Right atrium auricular region (tissue), 2 donors: ENCODE data around the gene MYL4. TPM values are rescaled to one million over a fixed set of nuclear protein-coding genes. Genes with fewer than 3 reads are reported as not detected.
A peak's percentile ranks its signal among the peaks of the same experiment; 100 is the strongest.

Experiments used
- DNase-seq: peaks from one replicate; pipeline ENCODE4 v3.0.0-alpha.2; 2019; ENCODE audit warnings: low spot score
- H3K27ac ChIP-seq, 2 donors: fragments of 200-600 bp; sonication (generic); 1 replicate in 1 of 2; 2 replicates in 1 of 2; pipeline ENCODE4 v1.5.1; 2016 to 2019
- H3K27me3 ChIP-seq, 2 donors: fragments of 200-600 bp; sonication (generic); one replicate each; pipeline versions ENCODE4 v1.5.1 to v1.6.0; 2017 to 2019
- H3K36me3 ChIP-seq: fragments of 200-600 bp; sonication (generic); one replicate; pipeline ENCODE4 v1.5.1; 2016
- H3K4me1 ChIP-seq, 2 donors: fragments of 200-600 bp; sonication (generic); one replicate each; pipeline versions ENCODE4 v1.5.1 to v1.6.0; 2017 to 2019
- H3K4me3 ChIP-seq, 2 donors: fragments of 200-600 bp; sonication (generic); 1 replicate in 1 of 2; 2 replicates in 1 of 2; pipeline ENCODE4 v1.5.1; 2017 to 2019; ENCODE audit warnings: mild to moderate bottlenecking in 1 of 2, moderate library complexity in 1 of 2
- H3K9me3 ChIP-seq, 2 donors: fragments of 200-600 bp; sonication (generic); one replicate each; pipeline ENCODE4 v1.5.1; 2019
- CTCF ChIP-seq, 2 donors: fragments of 200-600 bp; sonication (generic); IDR thresholded peaks; one replicate each; pipeline ENCODE4 v1.5.1; 2019; ENCODE audit warnings: antibody characterized with exemption in 2 of 2
- total RNA-seq, 2 donors: library from RNA; depleted of rRNA; stranded (reverse); fragments of >200 nt; gene quantifications; one replicate each; pipeline ENCODE4 v1.1.0, GENCODE V29; 2016

MYL4 gene
- total RNA-seq, 2 donors from 2014 or later, result 3,895 to 5,829 TPM

GRCh38 chr17:47189732-47190237, 19.4 kb upstream of the MYL4 start:
- Histone ChIP-seq H3K27ac (peak overlapping the region; percentile 98 to 99), H3K27me3 (no peaks in the 10 kb centered on the region), H3K4me1 (peaks cover 0 to 32% of the 10 kb centered on the region in 2 donors), H3K36me3 (no peaks in the 10 kb centered on the region), H3K9me3 (no peaks in the 10 kb centered on the region), H3K4me3 (peak overlapping the region; percentile 24 to 51)
- no peak for TF ChIP-seq CTCF (IDR thresholded peaks at IDR 0.05)
- DNase-seq, result no peak

- no peak for DNase-seq
- Histone ChIP-seq H3K27ac (no peak overlapping the region), H3K4me3 (no peak overlapping the region), H3K36me3 (no peaks in the 10 kb centered on the region), H3K27me3 (no peaks in the 10 kb centered on the region), H3K4me1 (peaks cover 0 to 29% of the 10 kb centered on the region in 2 donors), H3K9me3 (no peaks in the 10 kb centered on the region)
- TF ChIP-seq CTCF (IDR thresholded peaks at IDR 0.05), result no peak
Observed at GRCh38 chr17:47190243-47190642, 18.9 kb upstream of the MYL4 start.

GRCh38 chr17:47190770-47191169, 18.4 kb upstream of the MYL4 start:
- no peak overlapping the region for H3K27ac ChIP-seq
- no peaks in the 10 kb centered on the region for H3K36me3 ChIP-seq
- H3K4me1 ChIP-seq, result peaks cover 0 to 24% of the 10 kb centered on the region in 2 donors
- DNase-seq, result no peak
- no peak overlapping the region for H3K4me3 ChIP-seq
- H3K9me3 ChIP-seq, result no peaks in the 10 kb centered on the region
- no peaks in the 10 kb centered on the region for H3K27me3 ChIP-seq
- no peak for TF ChIP-seq CTCF (IDR thresholded peaks at IDR 0.05)

- Histone ChIP-seq H3K9me3 (no peaks in the 10 kb centered on the region), H3K4me1 (peaks cover 0 to 6% of the 10 kb centered on the region in 2 donors), H3K4me3 (no peak overlapping the region), H3K27me3 (no peaks in the 10 kb centered on the region), H3K36me3 (no peaks in the 10 kb centered on the region), H3K27ac (no peak overlapping the region)
- DNase-seq, result no peak
- TF ChIP-seq CTCF (IDR thresholded peaks at IDR 0.05), result no peak
Observed at GRCh38 chr17:47192554-47192953, 16.6 kb upstream of the MYL4 start.

- Histone ChIP-seq H3K9me3 (no peaks in the 10 kb centered on the region), H3K4me1 (no peaks in the 10 kb centered on the region), H3K4me3 (no peak overlapping the region), H3K36me3 (no peaks in the 10 kb centered on the region), H3K27ac (no peak overlapping the region), H3K27me3 (no peaks in the 10 kb centered on the region)
- no peak for DNase-seq
- no peak for TF ChIP-seq CTCF (IDR thresholded peaks at IDR 0.05)
Observed at GRCh38 chr17:47193931-47194511, 15.1 kb upstream of the MYL4 start.

- Histone ChIP-seq H3K27ac (peak overlapping the region in 1 of 2 donors; percentile 15), H3K4me3 (no peak overlapping the region), H3K36me3 (no peaks in the 10 kb centered on the region), H3K9me3 (no peaks in the 10 kb centered on the region), H3K27me3 (no peaks in the 10 kb centered on the region), H3K4me1 (no peaks in the 10 kb centered on the region)
- no peak for TF ChIP-seq CTCF (IDR thresholded peaks at IDR 0.05)
- DNase-seq, result no peak
Observed at GRCh38 chr17:47197821-47198220, 11.3 kb upstream of the MYL4 start.
